Transverse colon (tissue), 3 donors: ENCODE data around the gene PVRIG.

ENCODE experiments used
- CTCF ChIP-seq, 5 experiments: fragments of 200-600 bp in 3 of 5; fragments of 450-650 bp in 2 of 5; sonication (generic) in 3 of 5; IDR thresholded peaks; 1 replicate in 2 of 5; 2 replicates in 3 of 5; pipeline ENCODE4 v1.5.1; 2016 to 2017; ENCODE audit warnings: antibody characterized with exemption in 5 of 5, inconsistent platforms in 3 of 5, mild to moderate bottlenecking in 2 of 5, moderate library complexity in 1 of 5
- EP300 ChIP-seq: sonication (generic); formaldehyde crosslinking; IDR thresholded peaks from one replicate; pipeline ENCODE4 v1.6.1; 2017; ENCODE audit warnings: antibody characterized with exemption, low read depth
- POLR2A ChIP-seq: fragments of 450-650 bp; IDR thresholded peaks from one replicate; pipeline ENCODE4 v1.6.1; 2016; ENCODE audit warnings: antibody characterized with exemption, mild to moderate bottlenecking, moderate library complexity

- TF ChIP-seq POLR2A: no peak
- no peak for TF ChIP-seq EP300
- no peak for TF ChIP-seq CTCF (IDR thresholded peaks at IDR 0.05)
Measured at GRCh38 chr7:100221767-100222444, 2.2 kb downstream of the PVRIG start.
